KG1 (cell line): ENCODE measurements around the gene SLC2A4RG.
A peak's percentile ranks its signal among the peaks of the same experiment; 100 is the strongest.

Experiments used
- DNase-seq: peaks from one replicate; lab custom pipeline; 2025; lab: John Stamatoyannopoulos, UW

The SLC2A4RG gene

GRCh38 chr20:63699466-63700198, 39.9 kb upstream of the SLC2A4RG start:
- no peak for DNase-seq

- no peak for DNase-seq
Observed at GRCh38 chr20:63700199-63701050, 39.2 kb upstream of the SLC2A4RG start.

GRCh38 chr20:63701051-63701328, 38.6 kb upstream of the SLC2A4RG start:
- DNase-seq: no peak

- no peak for DNase-seq
Observed at GRCh38 chr20:63701329-63702035, 38.1 kb upstream of the SLC2A4RG start.

GRCh38 chr20:63702036-63702665, 37.4 kb upstream of the SLC2A4RG start:
- no peak for DNase-seq

- no peak for DNase-seq
Observed at GRCh38 chr20:63702751-63703470, 36.7 kb upstream of the SLC2A4RG start.

- DNase-seq: no peak
Observed at GRCh38 chr20:63703471-63703975, 36.1 kb upstream of the SLC2A4RG start.

GRCh38 chr20:63703976-63704748, 35.4 kb upstream of the SLC2A4RG start:
- DNase-seq: no peak

GRCh38 chr20:63704749-63705117, 34.8 kb upstream of the SLC2A4RG start:
- no peak for DNase-seq

GRCh38 chr20:63705232-63706026, 34.1 kb upstream of the SLC2A4RG start:
- DNase-seq: no peak

GRCh38 chr20:63706027-63706695, 33.4 kb upstream of the SLC2A4RG start:
- no peak for DNase-seq

GRCh38 chr20:63706852-63707557, 32.6 kb upstream of the SLC2A4RG start:
- no peak for DNase-seq

- DNase-seq: peak; percentile 79
Observed at GRCh38 chr20:63707558-63708300, 31.8 kb upstream of the SLC2A4RG start, which contains the start of the genes ARFRP1 and ZGPAT. Gene ARFRP1 (minus strand): TSS chr20:63707976. CDS start chr20:63707091, 885 bp downstream. Gene ZGPAT (plus strand): TSS chr20:63708039. CDS start chr20:63708581, 542 bp downstream.

- DNase-seq: no peak
Observed at GRCh38 chr20:63708301-63709148, 31.1 kb upstream of the SLC2A4RG start.

GRCh38 chr20:63709149-63709527, 30.4 kb upstream of the SLC2A4RG start:
- no peak for DNase-seq

- no peak for DNase-seq
Observed at GRCh38 chr20:63711085-63711645, 28.4 kb upstream of the SLC2A4RG start.

- DNase-seq: no peak
Observed at GRCh38 chr20:63712191-63712590, 27.4 kb upstream of the SLC2A4RG start.
